Measurements from ENCODE around the gene ADRA2A.

The ADRA2A gene

GRCh38 chr10:111077785-111078504 lies 1.1 kb downstream of the ADRA2A start:
- TF ChIP-seq CTCF (IDR thresholded peaks at IDR 0.05; ENCODE audit: insufficient read depth, low read length, missing control alignments) = no peak
- ChIA-PET POLR2A (no interaction called here), CTCF (interaction anchor here (1.2 to 3.8 kb wide), 3 partner anchors 10 to 521 kb away, joined by 3 to 18 read pairs (median 17); no protein-coding TSS in a partner anchor)
- no peak for DNase-seq (ENCODE audit: low read depth, low spot score)
- H3K4me3 ChIP-seq (ENCODE audit: low read depth, low read length) = peak overlapping the region; percentile 49

DNA sequence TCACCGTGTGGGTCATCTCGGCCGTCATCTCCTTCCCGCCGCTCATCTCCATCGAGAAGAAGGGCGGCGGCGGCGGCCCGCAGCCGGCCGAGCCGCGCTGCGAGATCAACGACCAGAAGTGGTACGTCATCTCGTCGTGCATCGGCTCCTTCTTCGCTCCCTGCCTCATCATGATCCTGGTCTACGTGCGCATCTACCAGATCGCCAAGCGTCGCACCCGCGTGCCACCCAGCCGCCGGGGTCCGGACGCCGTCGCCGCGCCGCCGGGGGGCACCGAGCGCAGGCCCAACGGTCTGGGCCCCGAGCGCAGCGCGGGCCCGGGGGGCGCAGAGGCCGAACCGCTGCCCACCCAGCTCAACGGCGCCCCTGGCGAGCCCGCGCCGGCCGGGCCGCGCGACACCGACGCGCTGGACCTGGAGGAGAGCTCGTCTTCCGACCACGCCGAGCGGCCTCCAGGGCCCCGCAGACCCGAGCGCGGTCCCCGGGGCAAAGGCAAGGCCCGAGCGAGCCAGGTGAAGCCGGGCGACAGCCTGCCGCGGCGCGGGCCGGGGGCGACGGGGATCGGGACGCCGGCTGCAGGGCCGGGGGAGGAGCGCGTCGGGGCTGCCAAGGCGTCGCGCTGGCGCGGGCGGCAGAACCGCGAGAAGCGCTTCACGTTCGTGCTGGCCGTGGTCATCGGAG lies 1.8 kb downstream of the ADRA2A start:
- ChIA-PET POLR2A (no interaction called here), CTCF (interaction anchor here (3.4 kb wide), 1 partner anchor 520 kb away, joined by 17 read pairs; no protein-coding TSS in a partner anchor)
- no peak for TF ChIP-seq CTCF (IDR thresholded peaks at IDR 0.05; ENCODE audit: insufficient read depth, low read length, missing control alignments)
- no peak overlapping the region for H3K4me3 ChIP-seq (ENCODE audit: low read depth, low read length)
- no peak for DNase-seq (ENCODE audit: low read depth, low spot score)

DNA sequence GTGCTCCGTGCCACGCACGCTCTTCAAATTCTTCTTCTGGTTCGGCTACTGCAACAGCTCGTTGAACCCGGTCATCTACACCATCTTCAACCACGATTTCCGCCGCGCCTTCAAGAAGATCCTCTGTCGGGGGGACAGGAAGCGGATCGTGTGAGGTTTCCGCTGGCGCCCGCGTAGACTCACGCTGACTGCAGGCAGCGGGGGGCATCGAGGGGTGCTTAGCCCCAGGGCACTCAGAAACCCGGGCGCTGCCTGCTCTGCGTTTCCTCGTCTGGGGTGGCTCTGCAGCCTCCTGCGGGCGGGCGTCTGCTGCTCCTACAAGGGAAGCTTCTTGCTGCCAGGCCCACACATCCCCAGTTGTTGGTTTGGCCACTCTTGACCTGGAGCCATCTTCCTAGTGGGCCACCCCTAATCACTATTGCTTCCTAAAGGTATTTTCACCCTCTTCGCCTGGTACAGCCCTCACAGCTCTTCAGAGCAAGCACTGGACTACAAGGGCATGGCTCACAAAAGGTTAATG lies 2.5 kb downstream of the ADRA2A start:
- TF ChIP-seq CTCF (IDR thresholded peaks at IDR 0.05; ENCODE audit: insufficient read depth, low read length, missing control alignments) = no peak
- POLR2A ChIA-PET = no interaction called here
- CTCF ChIA-PET = no interaction called here

GRCh38 chr10:111079781-111080180 lies 3.0 kb downstream of the ADRA2A start:
- CTCF ChIA-PET = no interaction called here
- POLR2A ChIA-PET = no interaction called here
- no peak for TF ChIP-seq CTCF (IDR thresholded peaks at IDR 0.05; ENCODE audit: insufficient read depth, low read length, missing control alignments)
- DNase-seq (ENCODE audit: low read depth, low spot score) = no peak
- no peak overlapping the region for H3K4me3 ChIP-seq (ENCODE audit: low read depth, low read length)

More for the DNA sequence above, 2.5 kb downstream of the ADRA2A start:
- H3K4me3 ChIP-seq (ENCODE audit: low read depth, low read length) = no peak overlapping the region
- no peak for DNase-seq (ENCODE audit: low read depth, low spot score)

GRCh38 chr10:111080224-111080623 lies 3.4 kb downstream of the ADRA2A start:
- no peak overlapping the region for H3K4me3 ChIP-seq (ENCODE audit: low read depth, low read length)
- TF ChIP-seq CTCF (IDR thresholded peaks at IDR 0.05; ENCODE audit: insufficient read depth, low read length, missing control alignments) = no peak
- no peak for DNase-seq (ENCODE audit: low read depth, low spot score)
- CTCF ChIA-PET = no interaction called here
- POLR2A ChIA-PET = no interaction called here

DNA sequence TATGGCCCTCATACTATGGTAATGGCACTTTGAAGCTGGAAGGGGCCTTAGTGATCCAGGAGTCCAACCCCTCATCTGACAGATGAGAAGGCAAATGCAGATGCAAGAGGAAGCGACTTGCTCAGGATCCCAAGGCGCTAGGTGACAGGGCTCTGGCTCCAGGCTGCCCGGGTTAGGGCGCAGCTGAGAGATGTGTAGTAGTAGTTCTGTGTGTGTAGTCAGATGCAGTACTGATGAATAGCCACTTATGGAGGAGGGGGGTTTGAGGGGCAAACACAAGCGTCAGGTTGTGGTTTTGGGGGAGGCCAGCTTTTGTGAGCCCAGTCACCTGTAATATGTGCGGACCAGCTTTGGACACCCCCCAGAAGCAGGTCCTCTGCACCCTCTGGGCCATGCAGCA lies 4.8 kb downstream of the ADRA2A start:
- ChIA-PET CTCF (no interaction called here), POLR2A (no interaction called here)
- TF ChIP-seq CTCF (IDR thresholded peaks at IDR 0.05; ENCODE audit: insufficient read depth, low read length, missing control alignments) = no peak
- no peak for DNase-seq (ENCODE audit: low read depth, low spot score)
- no peak overlapping the region for H3K4me3 ChIP-seq (ENCODE audit: low read depth, low read length)
